GM12874 (cell line): ENCODE results near the gene NOTCH1.

Experiments used
- CTCF ChIP-seq: IDR thresholded peaks from 2 replicates; pipeline ENCODE4 v1.5.1; 2011; ENCODE audit warnings: low read depth, mild to moderate bottlenecking, control low read depth, low read length, moderate library complexity; ENCODE audit not compliant: insufficient read depth

Gene NOTCH1

GRCh38 chr9:136556166-136556565 is 10.3 kb upstream of the NOTCH1 start:
- no peak for TF ChIP-seq CTCF

- TF ChIP-seq CTCF, result no peak
Observed at GRCh38 chr9:136554870-136555269, 9.0 kb upstream of the NOTCH1 start.

- TF ChIP-seq CTCF, result no peak
Observed at GRCh38 chr9:136553581-136553980, 7.7 kb upstream of the NOTCH1 start.

- no peak for TF ChIP-seq CTCF
Observed at GRCh38 chr9:136552117-136552703, 6.4 kb upstream of the NOTCH1 start.

GRCh38 chr9:136551401-136552116 is 5.7 kb upstream of the NOTCH1 start:
- TF ChIP-seq CTCF, result no peak

- TF ChIP-seq CTCF, result no peak
Observed at GRCh38 chr9:136550439-136551289, 4.8 kb upstream of the NOTCH1 start.
